ENCODE measurements around the gene TBX20.
"Not testable (repeated sequence)": the region's sequence is repeated elsewhere in the genome, so short reads cannot be mapped to it uniquely, and the experiment has no call there.

TBX20 gene

GRCh38 chr7:35222445-35222844, 31.5 kb downstream of the TBX20 start:
- not testable (repeated sequence) for DNase-seq (ENCODE audit: low read depth in 2 of 2)

- DNase-seq (ENCODE audit: low read depth in 2 of 2): not testable (repeated sequence)
Measured at GRCh38 chr7:35220176-35220575, 33.7 kb downstream of the TBX20 start.

GRCh38 chr7:35216033-35216432, 37.9 kb downstream of the TBX20 start:
- DNase-seq (ENCODE audit: low read depth in 2 of 2): not testable (repeated sequence)

GRCh38 chr7:35215063-35215462, 38.8 kb downstream of the TBX20 start:
- not testable (repeated sequence) for DNase-seq (ENCODE audit: low read depth in 2 of 2)

- DNase-seq (ENCODE audit: low read depth in 2 of 2): not testable (repeated sequence)
Measured at GRCh38 chr7:35206924-35207323, 47.0 kb downstream of the TBX20 start.

GRCh38 chr7:35204850-35205249, 49.0 kb downstream of the TBX20 start:
- DNase-seq (ENCODE audit: low read depth in 2 of 2): not testable (repeated sequence)

- DNase-seq (ENCODE audit: low read depth in 2 of 2): not testable (repeated sequence)
Measured at GRCh38 chr7:35204031-35204430, 49.9 kb downstream of the TBX20 start.

GRCh38 chr7:35202353-35202752, 51.5 kb downstream of the TBX20 start:
- DNase-seq (ENCODE audit: low read depth in 2 of 2): not testable (repeated sequence)

- not testable (repeated sequence) for DNase-seq (ENCODE audit: low read depth in 2 of 2)
Measured at GRCh38 chr7:35200170-35200569, 53.7 kb downstream of the TBX20 start.

GRCh38 chr7:35198370-35199140, 55.3 kb downstream of the TBX20 start:
- not testable (repeated sequence) for DNase-seq (ENCODE audit: low read depth in 2 of 2)

- DNase-seq (ENCODE audit: low read depth in 2 of 2): not testable (repeated sequence)
Measured at GRCh38 chr7:35191571-35191970, 62.3 kb downstream of the TBX20 start.

- DNase-seq (ENCODE audit: low read depth in 2 of 2): not testable (repeated sequence)
Measured at GRCh38 chr7:35190146-35190773, 63.6 kb downstream of the TBX20 start.

- DNase-seq (ENCODE audit: low read depth in 2 of 2): not testable (repeated sequence)
Measured at GRCh38 chr7:35186751-35187150, 67.1 kb downstream of the TBX20 start.

- DNase-seq (ENCODE audit: low read depth in 2 of 2): no peak
Measured at GRCh38 chr7:35185908-35186731, 67.8 kb downstream of the TBX20 start.

GRCh38 chr7:35185578-35185907, 68.4 kb downstream of the TBX20 start:
- not testable (repeated sequence) for DNase-seq (ENCODE audit: low read depth in 2 of 2)

GRCh38 chr7:35184961-35185360, 68.9 kb downstream of the TBX20 start:
- not testable (repeated sequence) for DNase-seq (ENCODE audit: low read depth in 2 of 2)

- not testable (repeated sequence) for DNase-seq (ENCODE audit: low read depth in 2 of 2)
Measured at GRCh38 chr7:35183873-35184503, 69.9 kb downstream of the TBX20 start.

- not testable (repeated sequence) for DNase-seq (ENCODE audit: low read depth in 2 of 2)
Measured at GRCh38 chr7:35180665-35181064, 73.2 kb downstream of the TBX20 start.

- DNase-seq (ENCODE audit: low read depth in 2 of 2): not testable (repeated sequence)
Measured at GRCh38 chr7:35173176-35173575, 80.7 kb downstream of the TBX20 start.

GRCh38 chr7:35172131-35172530, 81.8 kb downstream of the TBX20 start:
- not testable (repeated sequence) for DNase-seq (ENCODE audit: low read depth in 2 of 2)

GRCh38 chr7:35167658-35168057, 86.2 kb downstream of the TBX20 start:
- DNase-seq (ENCODE audit: low read depth in 2 of 2): not testable (repeated sequence)

GRCh38 chr7:35167158-35167557, 86.7 kb downstream of the TBX20 start:
- not testable (repeated sequence) for DNase-seq (ENCODE audit: low read depth in 2 of 2)

Data from stimulated activated CD8-positive, alpha-beta memory T cell treated with anti-CD3 and anti-CD28 coated beads, Interleukin-7, amount 100 ng/mL, for 4 hours (primary cell).